ENCODE data around the gene VASN. TPM values are rescaled to one million over a fixed set of nuclear protein-coding genes. Genes with fewer than 3 reads are reported as not detected.
"Not testable (repeated sequence)": the region's sequence is repeated elsewhere in the genome, so short reads cannot be mapped to it uniquely, and the experiment has no call there.

Gene VASN
- total RNA-seq, 1 donor: 0.31 TPM

GRCh38 chr16:4390266-4391260, 18.9 kb downstream of the VASN start:
- H3K27me3 ChIP-seq (ENCODE audit: insufficient read depth, low read length): no peaks in the 10 kb centered on the region
- H3K4me1 ChIP-seq (ENCODE audit: insufficient read depth, low read length): no peaks in the 10 kb centered on the region
- no peaks in the 10 kb centered on the region for H3K9me3 ChIP-seq (ENCODE audit: low read depth, low read length)
- no peak overlapping the region for H3K4me3 ChIP-seq (ENCODE audit: low read length)

DNA sequence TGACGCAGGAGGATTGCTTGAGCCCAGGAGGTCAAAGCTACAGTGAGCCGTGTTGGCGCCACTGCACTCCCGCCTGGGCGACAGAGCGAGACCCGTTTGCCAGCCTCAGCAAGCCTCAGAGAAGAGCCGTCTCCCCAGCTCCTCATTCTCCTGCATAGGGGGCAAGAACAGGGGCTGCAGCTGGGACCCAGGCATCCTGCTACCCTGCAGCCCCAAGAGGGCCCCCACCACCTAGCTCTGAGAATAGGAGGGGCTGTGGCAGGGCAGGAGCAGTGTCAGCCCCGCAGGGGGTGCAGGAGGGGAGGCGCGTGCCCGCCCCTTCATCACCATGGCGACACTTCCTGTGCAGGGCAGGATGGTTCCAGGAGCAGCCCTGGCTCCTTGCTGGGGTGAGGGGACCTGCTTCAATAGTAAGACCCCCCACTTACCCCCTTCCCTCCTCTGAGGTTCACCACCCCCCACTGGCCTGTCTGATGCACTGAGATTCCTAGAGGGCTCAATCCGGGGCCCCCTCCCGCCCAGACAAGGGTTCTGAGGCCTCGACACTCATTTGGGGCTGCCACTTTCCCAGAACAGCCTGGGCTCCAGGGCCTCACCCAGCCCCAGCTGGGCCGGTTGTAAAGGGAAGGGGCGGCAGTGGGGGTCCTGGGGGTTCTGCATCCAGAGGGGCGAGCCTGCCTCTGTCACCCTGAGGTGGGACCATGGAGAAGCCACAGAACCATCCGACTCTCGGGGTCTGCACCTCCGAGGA, 20.2 kb downstream of the VASN start:
- Histone ChIP-seq H3K27me3 (ENCODE audit: insufficient read depth, low read length) (no peaks in the 10 kb centered on the region), H3K4me3 (ENCODE audit: low read length) (no peak overlapping the region), H3K9me3 (ENCODE audit: low read depth, low read length) (no peaks in the 10 kb centered on the region), H3K4me1 (ENCODE audit: insufficient read depth, low read length) (no peaks in the 10 kb centered on the region)

GRCh38 chr16:4392382-4393239, 21.0 kb downstream of the VASN start:
- Histone ChIP-seq H3K27me3 (ENCODE audit: insufficient read depth, low read length) (no peaks in the 10 kb centered on the region), H3K9me3 (ENCODE audit: low read depth, low read length) (no peaks in the 10 kb centered on the region), H3K4me3 (ENCODE audit: low read length) (no peak overlapping the region), H3K4me1 (ENCODE audit: insufficient read depth, low read length) (no peaks in the 10 kb centered on the region)

- no peaks in the 10 kb centered on the region for H3K4me1 ChIP-seq (ENCODE audit: insufficient read depth, low read length)
- no peak overlapping the region for H3K4me3 ChIP-seq (ENCODE audit: low read length)
These were observed 21.6 kb downstream of the VASN start for GRCh38 chr16:4393240-4393600.

DNA sequence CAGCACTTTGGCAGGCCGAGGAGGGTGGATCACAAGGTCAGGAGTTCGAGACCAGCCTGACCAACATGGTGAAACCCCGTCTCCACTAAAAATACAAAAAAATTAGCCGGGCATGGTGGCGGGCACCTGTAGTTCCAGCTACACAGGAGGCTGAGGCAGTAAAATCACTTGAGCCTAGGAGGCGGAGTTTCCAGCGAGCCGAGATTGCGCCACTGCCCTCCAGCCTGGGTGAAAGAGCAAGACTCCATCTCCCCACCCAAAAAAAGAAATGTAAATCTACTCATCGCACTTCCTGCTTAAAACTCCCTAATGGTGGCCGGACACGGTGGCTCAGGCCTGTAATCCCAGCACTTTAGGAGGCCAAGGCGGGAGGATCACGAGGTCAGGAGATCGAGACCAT, 22.2 kb downstream of the VASN start:
- H3K27me3 ChIP-seq (ENCODE audit: insufficient read depth, low read length); H3K9me3 ChIP-seq (ENCODE audit: low read depth, low read length); H3K4me3 ChIP-seq (ENCODE audit: low read length); H3K4me1 ChIP-seq (ENCODE audit: insufficient read depth, low read length): not testable (repeated sequence)

More at GRCh38 chr16:4393240-4393600, 21.6 kb downstream of the VASN start:
- no peaks in the 10 kb centered on the region for H3K27me3 ChIP-seq (ENCODE audit: insufficient read depth, low read length)
- no peaks in the 10 kb centered on the region for H3K9me3 ChIP-seq (ENCODE audit: low read depth, low read length)

- peaks cover 12% of the 10 kb centered on the region for H3K4me1 ChIP-seq (ENCODE audit: insufficient read depth, low read length)
- H3K9me3 ChIP-seq (ENCODE audit: low read depth, low read length): no peaks in the 10 kb centered on the region
- no peak overlapping the region for H3K4me3 ChIP-seq (ENCODE audit: low read length)
- H3K27me3 ChIP-seq (ENCODE audit: insufficient read depth, low read length): no peaks in the 10 kb centered on the region
These were observed 23.5 kb downstream of the VASN start for GRCh38 chr16:4395055-4395726.

DNA sequence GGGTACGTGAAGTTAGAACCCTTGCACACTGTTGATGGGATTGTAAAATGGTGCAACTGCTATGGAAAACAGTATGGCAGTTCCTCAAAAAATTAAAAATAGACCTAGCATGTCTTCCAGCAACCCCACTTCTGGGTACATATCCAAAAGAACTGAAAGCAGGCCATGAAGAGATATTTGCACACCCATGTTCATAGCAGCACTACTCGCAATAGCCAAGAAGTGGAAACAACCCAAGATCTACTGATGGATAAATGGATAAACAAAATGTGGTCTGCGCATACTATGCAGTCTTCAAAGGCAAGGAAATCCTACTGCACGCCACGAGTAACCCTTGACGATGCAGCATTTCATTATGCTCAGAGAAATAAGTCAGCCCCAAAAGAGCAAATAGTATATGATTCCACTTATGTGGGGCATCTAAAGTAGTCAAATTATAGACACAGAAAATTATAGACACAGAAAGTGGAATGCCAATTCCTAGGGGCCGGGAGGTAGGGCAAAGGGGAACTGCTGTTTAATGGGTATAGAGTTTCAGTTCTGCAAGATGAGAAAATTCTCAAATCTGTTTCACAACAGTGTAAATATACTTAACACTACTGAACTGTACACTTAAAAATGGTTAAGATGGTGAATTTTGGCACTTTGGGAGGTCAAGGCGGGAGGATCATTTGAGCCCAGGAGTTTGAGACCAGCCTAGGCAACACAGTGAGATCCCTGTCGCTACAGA, 27.5 kb downstream of the VASN start:
- H3K27me3 ChIP-seq (ENCODE audit: insufficient read depth, low read length): no peaks in the 10 kb centered on the region
- H3K4me1 ChIP-seq (ENCODE audit: insufficient read depth, low read length): peaks cover 14% of the 10 kb centered on the region
- no peak overlapping the region for H3K4me3 ChIP-seq (ENCODE audit: low read length)
- H3K9me3 ChIP-seq (ENCODE audit: low read depth, low read length): no peaks in the 10 kb centered on the region

DNA sequence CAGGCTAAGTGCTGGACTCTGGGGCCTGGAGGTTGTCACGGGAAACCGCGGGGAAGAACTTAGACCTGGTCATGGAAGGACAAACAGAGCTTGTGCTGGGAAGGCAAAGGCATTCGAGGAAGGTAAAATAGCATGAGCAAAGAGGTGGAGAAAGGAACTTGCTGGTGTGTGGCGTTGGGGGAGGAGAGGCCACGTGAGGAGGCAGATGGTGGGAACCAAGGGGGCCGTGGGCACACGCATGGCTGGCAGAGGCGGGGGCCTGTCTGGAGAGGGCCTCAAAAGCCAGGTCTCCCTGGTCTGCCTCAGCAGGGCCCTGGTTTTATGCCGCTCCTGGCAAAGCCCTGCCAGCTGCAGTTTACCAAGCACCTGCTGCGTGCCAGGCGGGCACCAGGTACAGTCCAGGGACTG, 29.4 kb downstream of the VASN start:
- Histone ChIP-seq H3K4me3 (ENCODE audit: low read length) (no peak overlapping the region), H3K9me3 (ENCODE audit: low read depth, low read length) (no peaks in the 10 kb centered on the region), H3K4me1 (ENCODE audit: insufficient read depth, low read length) (peaks cover 14% of the 10 kb centered on the region), H3K27me3 (ENCODE audit: insufficient read depth, low read length) (no peaks in the 10 kb centered on the region)

GRCh38 chr16:4401510-4401909, 29.9 kb downstream of the VASN start:
- no peaks in the 10 kb centered on the region for H3K9me3 ChIP-seq (ENCODE audit: low read depth, low read length)
- no peaks in the 10 kb centered on the region for H3K27me3 ChIP-seq (ENCODE audit: insufficient read depth, low read length)
- no peak overlapping the region for H3K4me3 ChIP-seq (ENCODE audit: low read length)
- peaks cover 14% of the 10 kb centered on the region for H3K4me1 ChIP-seq (ENCODE audit: insufficient read depth, low read length)

- no peak overlapping the region for H3K4me3 ChIP-seq (ENCODE audit: low read length)
- peaks cover 14% of the 10 kb centered on the region for H3K4me1 ChIP-seq (ENCODE audit: insufficient read depth, low read length)
- no peaks in the 10 kb centered on the region for H3K9me3 ChIP-seq (ENCODE audit: low read depth, low read length)
- H3K27me3 ChIP-seq (ENCODE audit: insufficient read depth, low read length): no peaks in the 10 kb centered on the region
These were observed 30.9 kb downstream of the VASN start for GRCh38 chr16:4402439-4403132.

- Histone ChIP-seq H3K9me3 (ENCODE audit: low read depth, low read length) (no peaks in the 10 kb centered on the region), H3K27me3 (ENCODE audit: insufficient read depth, low read length) (no peaks in the 10 kb centered on the region)
These were observed 31.7 kb downstream of the VASN start for GRCh38 chr16:4403133-4403949.

GRCh38 chr16:4404247-4404966, 32.8 kb downstream of the VASN start:
- Histone ChIP-seq H3K4me1 (ENCODE audit: insufficient read depth, low read length) (peaks cover 9% of the 10 kb centered on the region), H3K9me3 (ENCODE audit: low read depth, low read length) (no peaks in the 10 kb centered on the region)

More at GRCh38 chr16:4403133-4403949, 31.7 kb downstream of the VASN start:
- peaks cover 14% of the 10 kb centered on the region for H3K4me1 ChIP-seq (ENCODE audit: insufficient read depth, low read length)
- H3K4me3 ChIP-seq (ENCODE audit: low read length): no peak overlapping the region

More at GRCh38 chr16:4404247-4404966, 32.8 kb downstream of the VASN start:
- no peaks in the 10 kb centered on the region for H3K27me3 ChIP-seq (ENCODE audit: insufficient read depth, low read length)
- no peak overlapping the region for H3K4me3 ChIP-seq (ENCODE audit: low read length)

All from mononuclear cell (primary cell).